HepG2 (cell line): Measurements from ENCODE around the gene NIBAN1. TPM values are rescaled to one million over a fixed set of nuclear protein-coding genes. Genes with fewer than 3 reads are reported as not detected.
A peak's percentile ranks its signal among the peaks of the same experiment; 100 is the strongest.

Experiments used
- ATAC-seq: fragments of 200-7000 bp; cut with Tn5 transposase; 3 replicates; pipeline ENCODE4 v1.9.1; 2020; ENCODE audit warnings: mild to moderate bottlenecking, moderate library complexity
- BruUV-seq: library from RNA; stranded (reverse); fragments of 400-500 nt; replicated peaks from 2 replicates; lab custom pipeline; 2021; lab: Mats Ljungman, UMichigan
- CTCF ChIA-PET: fragments of 300-600 bp; formaldehyde crosslinking; extraction: SDS; loops from one replicate; lab custom pipeline; 2021; ENCODE audit warnings: low total read pairs, inconsistent platforms, low intra/inter-chr PET ratio; lab: Yijun Ruan, JAX
- POLR2A ChIA-PET: fragments of 350-600 bp; sonication (Branson Sonifier 250); formaldehyde crosslinking; loops from one replicate; lab custom pipeline; 2020; ENCODE audit warnings: antibody characterized with exemption, inconsistent platforms; lab: Yijun Ruan, JAX
- DNase-seq: peaks from one replicate; pipeline ENCODE4 v3.0.0-alpha.2; 2015; ENCODE audit warnings: low spot score
- FAIRE-seq: peaks from 3 replicates; lab custom pipeline; 2011; peaks lifted over from hg19 to GRCh38; lab: Jason Lieb, UNC
- H2AFZ ChIP-seq: one replicate; pipeline ENCODE4 v1.6.1; 2011; ENCODE audit warnings: low read length, inconsistent platforms
- H3K27ac ChIP-seq: fragments of 300-600 bp; 3 replicates; pipeline ENCODE4 v1.8.0; 2011; ENCODE audit warnings: mixed run types, mild to moderate bottlenecking, mixed read lengths, low read length, inconsistent platforms; ENCODE audit not compliant: insufficient read depth; ENCODE audit errors: extremely low read length
- H3K27me3 ChIP-seq, 2 experiments: fragments of 200-600 bp in 1 of 2; 2 replicates in 1 of 2; 3 replicates in 1 of 2; pipeline versions ENCODE4 v1.6.0 to v1.8.0; 2011; ENCODE audit warnings: low read length in 2 of 2, mild to moderate bottlenecking in 2 of 2, moderate library complexity in 2 of 2, inconsistent platforms in 1 of 2; ENCODE audit not compliant: insufficient read depth in 2 of 2, control insufficient read depth in 1 of 2
- H3K36me3 ChIP-seq, 2 experiments: fragments of 200-600 bp in 1 of 2; replicated peaks in 1 of 2; 2 replicates in 1 of 2; 3 replicates in 1 of 2; pipeline versions ENCODE4 v1.5.1 to v1.8.0; 2011; ENCODE audit warnings: low read length in 2 of 2, inconsistent platforms in 1 of 2; ENCODE audit not compliant: insufficient read depth in 2 of 2, control insufficient read depth in 1 of 2
- H3K4me1 ChIP-seq: 2 replicates; pipeline ENCODE4 v1.5.1; 2012; ENCODE audit warnings: low read length, inconsistent platforms; ENCODE audit not compliant: insufficient read depth
- H3K4me2 ChIP-seq: 2 replicates; pipeline ENCODE4 v1.6.0; 2011; ENCODE audit warnings: low read depth, low read length, inconsistent platforms
- H3K4me3 ChIP-seq, 3 experiments: fragments of 200-600 bp in 1 of 3; sonication (generic), shearing (Covaris generic) in 1 of 3; replicated peaks in 1 of 3; 2 replicates each; pipeline ENCODE4 v1.5.1; 2011 to 2016; ENCODE audit warnings: low read length in 3 of 3, inconsistent platforms in 2 of 3, low read depth in 2 of 3, mild to moderate bottlenecking in 2 of 3, control low read depth in 1 of 3, mixed read lengths in 1 of 3; ENCODE audit not compliant: insufficient read depth in 1 of 3
- H3K79me2 ChIP-seq: one replicate; pipeline ENCODE4 v1.6.1; 2011; ENCODE audit warnings: low read length, inconsistent platforms; ENCODE audit not compliant: insufficient read depth
- H3K9ac ChIP-seq: 2 replicates; pipeline ENCODE4 v1.6.0; 2011; ENCODE audit warnings: mild to moderate bottlenecking, low read depth, low read length, inconsistent platforms; ENCODE audit not compliant: insufficient read depth
- H3K9me3 ChIP-seq: 2 replicates; pipeline ENCODE4 v1.5.1; 2012; ENCODE audit warnings: mild to moderate bottlenecking, low read length
- H4K20me1 ChIP-seq: 2 replicates; pipeline ENCODE4 v1.6.0; 2011; ENCODE audit warnings: inconsistent platforms, mild to moderate bottlenecking, low read length, moderate library complexity; ENCODE audit not compliant: insufficient read depth
- CSRNP2 ChIP-seq: sonication (generic); formaldehyde crosslinking; conservative IDR thresholded peaks from 2 replicates; pipeline ENCODE4 v1.8.0; 2022; ENCODE audit warnings: low read depth, missing genetic modification reagents
- CTCF ChIP-seq: sonication (generic); formaldehyde crosslinking; IDR thresholded peaks from 2 replicates; pipeline ENCODE4 v1.5.0; 2020; ENCODE audit warnings: mild to moderate bottlenecking, missing genetic modification reagents, moderate library complexity
- JUND ChIP-seq: sonication (generic); formaldehyde crosslinking; IDR thresholded peaks from 2 replicates; pipeline ENCODE4 v1.8.0; 2022; ENCODE audit warnings: mild to moderate bottlenecking, missing genetic modification reagents
- KAT8 ChIP-seq: IDR thresholded peaks from 2 replicates; pipeline ENCODE4 v1.6.1; 2016; ENCODE audit warnings: missing genetic modification reagents, missing compliant biosample characterization
- MED13 ChIP-seq: sonication (generic); formaldehyde crosslinking; IDR thresholded peaks from 2 replicates; pipeline ENCODE4 v1.5.0; 2020; ENCODE audit warnings: missing genetic modification reagents
- RFX5 ChIP-seq: IDR thresholded peaks from 2 replicates; pipeline ENCODE4 v1.6.1; 2011; ENCODE audit warnings: low read depth, low read length, improper control_type of control experiment
- STAG1 ChIP-seq: sonication (generic); formaldehyde crosslinking; IDR thresholded peaks from 2 replicates; pipeline ENCODE4 v1.4.0; 2020; ENCODE audit warnings: missing genetic modification reagents
- TCF7 ChIP-seq: sonication (generic); IDR thresholded peaks from 2 replicates; pipeline ENCODE4 v1.6.1; 2016; ENCODE audit warnings: antibody characterized with exemption, low read depth
- TFAP4 ChIP-seq: sonication (generic); IDR thresholded peaks from 2 replicates; pipeline ENCODE4 v1.6.1; 2016; ENCODE audit warnings: low read depth, borderline replicate concordance
- XBP1 ChIP-seq: sonication (generic); formaldehyde crosslinking; IDR thresholded peaks from 2 replicates; pipeline ENCODE4 v1.5.0; 2020; ENCODE audit warnings: missing genetic modification reagents
- ZNF205 ChIP-seq: IDR thresholded peaks from 2 replicates; pipeline ENCODE4 v1.6.1; 2018; ENCODE audit warnings: missing biosample characterization, missing genetic modification reagents
- ZNF331 ChIP-seq: sonication (generic); formaldehyde crosslinking; IDR thresholded peaks from 2 replicates; pipeline ENCODE4 v1.4.0; 2020; ENCODE audit warnings: missing genetic modification reagents
- ZNF740 ChIP-seq: sonication (generic); formaldehyde crosslinking; IDR thresholded peaks from 2 replicates; pipeline ENCODE4 v1.4.0; 2020; ENCODE audit warnings: missing genetic modification reagents
- WGBS: methylation state at CpG from one replicate; pipeline ENCODE4 v1.1.6; 2017; ENCODE audit warnings: low lambda C conversion rate; 5-methylcytosine and 5-hydroxymethylcytosine counted together
- in situ Hi-C: cut with HindIII; loops from 2 replicates; pipeline ENCODE4 v1.10.0; 2017; ENCODE audit warnings: low pct_unique_long_range_greater_than_20kb; ENCODE audit not compliant: extremely low pct_ligation_motif_present
- intact Hi-C: fragments of 100-400 bp; cut with micrococcal nuclease; formaldehyde crosslinking; loops from one replicate; pipeline ENCODE4 v1.10.0; 2022; ENCODE audit not compliant: unreplicated experiment
- polyA plus RNA-seq, 8 experiments: library from polyadenylated mRNA; depleted of rRNA in 3 of 8; stranded (reverse) in 7 of 8; unstranded in 1 of 8; fragments of >200 nt; fragmentation: Illumina TruSeq in 4 of 8; extraction: Trizol in 4 of 8; gene quantifications; 2 replicates each; pipeline versions ENCODE4 v1.2.1 to v1.2.3, GENCODE V29; 2011 to 2016; ENCODE audit warnings: low read depth in 4 of 8, missing spikeins in 1 of 8, mixed read lengths in 1 of 8; ENCODE audit not compliant: insufficient read depth in 1 of 8
- total RNA-seq, 5 experiments: library from RNA; depleted of rRNA; stranded (reverse); fragments of >200 nt; fragmentation: Illumina TruSeq; extraction: Trizol; gene quantifications; 2 replicates each; pipeline ENCODE4 v1.2.3, GENCODE V29; 2016; ENCODE audit warnings: low read depth in 1 of 5

The NIBAN1 gene
- total and polyA plus RNA-seq, 2 of the 13 experiments (the other 11 are each of a cell fraction or from before 2014, with no cell fraction given), result not detected

GRCh38 chr1:184987696-184988095, 13.4 kb upstream of the NIBAN1 start:
- Histone ChIP-seq H3K27ac (no peak overlapping the region), H3K4me2 (no peak overlapping the region), H3K27me3 (peaks cover 0 to 5% of the 10 kb centered on the region in 2 experiments; a peak in 1 of 5 replicates), H3K4me1 (no peaks in the 10 kb centered on the region), H3K79me2 (no peaks in the 10 kb centered on the region), H3K9me3 (no peaks in the 10 kb centered on the region), H2AFZ (no peak overlapping the region), H3K4me3 (no peak overlapping the region), H3K36me3 (no peaks in the 10 kb centered on the region), H3K9ac (no peak overlapping the region), H4K20me1 (no peaks in the 10 kb centered on the region)
- FAIRE-seq (no peak), DNase-seq (no peak), ATAC-seq (no peak)
- ChIA-PET CTCF (no interaction called here), POLR2A (no interaction called here)
- in situ Hi-C loops (no loop called here), intact Hi-C loops (no loop called here)
- TF ChIP-seq KAT8 (CRISPR knock-in tag) (no peak), MED13 (no peak), RFX5 (no peak)
- no TSS peak for BruUV-seq
- WGBS, result 0% methylated on average over 1 of the region's 1 CpG

GRCh38 chr1:184986250-184986649, 11.9 kb upstream of the NIBAN1 start:
- H4K20me1 ChIP-seq, result no peaks in the 10 kb centered on the region
- CTCF ChIA-PET, result interaction anchor here (0.8 kb wide), 1 partner anchor 184 kb away, joined by 3 read pairs; no protein-coding TSS in a partner anchor
- no peak overlapping the region for H3K4me3 ChIP-seq
- no peak for DNase-seq
- H3K4me1 ChIP-seq, result no peaks in the 10 kb centered on the region
- no peaks in the 10 kb centered on the region for H3K79me2 ChIP-seq
- BruUV-seq, result no TSS peak
- ATAC-seq, result no peak; the same call in 2 of the 3 replicates
- 3% methylated on average over 5 of the region's 5 CpGs for WGBS
- no peaks in the 10 kb centered on the region for H3K36me3 ChIP-seq
- intact Hi-C loops, result no loop called here
- no peak overlapping the region for H3K4me2 ChIP-seq
- no peaks in the 10 kb centered on the region for H3K27me3 ChIP-seq
- H3K27ac ChIP-seq, result no peak overlapping the region
- FAIRE-seq, result no peak
- H2AFZ ChIP-seq, result no peak overlapping the region
- no peaks in the 10 kb centered on the region for H3K9me3 ChIP-seq
- in situ Hi-C loops, result no loop called here
- no peak overlapping the region for H3K9ac ChIP-seq
- POLR2A ChIA-PET, result no interaction called here
- TF ChIP-seq JUND (CRISPR knock-in tag) (no peak), TCF7 (no peak), ZNF740 (CRISPR knock-in tag) (no peak), ZNF205 (CRISPR knock-in tag) (no peak), CTCF (CRISPR knock-in tag) (peak; percentile 49), XBP1 (CRISPR knock-in tag) (no peak), CSRNP2 (CRISPR knock-in tag) (no peak), ZNF331 (CRISPR knock-in tag) (no peak), TFAP4 (no peak), STAG1 (CRISPR knock-in tag) (peak; percentile 60)
